Mucosa of descending colon (tissue), 3 donors: ENCODE measurements around the gene GGTLC1. TPM values are rescaled to one million over a fixed set of nuclear protein-coding genes. Genes with fewer than 3 reads are reported as not detected.
A peak's percentile ranks its signal among the peaks of the same experiment; 100 is the strongest.

ENCODE experiments used
- ATAC-seq: fragments of 200-7000 bp; cut with Tn5 transposase; one replicate; pipeline ENCODE4 v1.9.1; 2020; ENCODE audit warnings: mild to moderate bottlenecking, moderate library complexity
- DNase-seq, 3 donors: peaks; one replicate each; pipeline ENCODE4 v3.0.0-alpha.2; 2020
- H3K36me3 ChIP-seq: fragments of 200-600 bp; one replicate; pipeline ENCODE4 v1.8.0; 2021; ENCODE audit warnings: low read depth, mild to moderate bottlenecking
- H3K4me1 ChIP-seq: fragments of 200-600 bp; one replicate; pipeline ENCODE4 v1.8.0; 2021; ENCODE audit warnings: low read depth, mild to moderate bottlenecking
- H3K4me3 ChIP-seq: fragments of 200-600 bp; one replicate; pipeline ENCODE4 v1.8.0; 2021; ENCODE audit warnings: mild to moderate bottlenecking
- H3K9me3 ChIP-seq: fragments of 200-600 bp; one replicate; pipeline ENCODE4 v1.8.0; 2021; ENCODE audit warnings: mild to moderate bottlenecking
- CTCF ChIP-seq: fragments of 200-600 bp; IDR thresholded peaks from one replicate; pipeline ENCODE4 v1.8.0; 2022; ENCODE audit warnings: antibody characterized with exemption, mild to moderate bottlenecking
- intact Hi-C, 2 donors: fragments of 100-400 bp; cut with DNase I in 1 of 2; cut with micrococcal nuclease in 1 of 2; formaldehyde crosslinking; loops; one replicate each; pipeline versions ENCODE4 v1.11.0 to v1.11.1; 2022; cut with DNase I, micrococcal nuclease
- long read RNA-seq, 2 donors: library from polyadenylated mRNA; unstranded; transcript quantifications; one replicate each; pipeline ENCODE4 v2.0.0, GENCODE V29; 2019 to 2021
- total RNA-seq, 3 donors: library from RNA; stranded (reverse); fragmentation: NEBNext Ultra II Directional in 2 of 3; extraction: Animal tissue kit (Norgen Biotek cat#: 25700) in 2 of 3; gene quantifications; one replicate each; pipeline versions ENCODE4 v1.2.1 to v1.2.4, GENCODE V29; 2021 to 2023
- donor health status: DM: no; HTN: no; CAD: no; lungs with moderate emphysema.
- donor health status: DM: no; HTN: no; CAD: no.
- donor health status: DM: no; HTN: yes; CAD: no.

The GGTLC1 gene
- total RNA-seq, result under 1 TPM in 1 of 3 donors, not detected in 2; 0.32 TPM
- long read RNA-seq, donor 1, result 0 reads
- long read RNA-seq, donor 2, result 0 reads

GRCh38 chr20:23988561-23988960 is at the start of gene GGTLC1:
Gene GGTLC1 (minus strand): TSS chr20:23988779. CDS start chr20:23986611, 2,168 bp downstream.
- TF ChIP-seq CTCF, result no peak
- DNase-seq (no peak), ATAC-seq (no peak)
- Histone ChIP-seq H3K36me3 (no peaks in the 10 kb centered on the region), H3K4me3 (no peak within 1 kb of the TSS), H3K4me1 (no peaks in the 10 kb centered on the region), H3K9me3 (no peaks in the 10 kb centered on the region)
- intact Hi-C loops, result no loop called here

GRCh38 chr20:24034820-24035219 is 46.2 kb upstream of the GGTLC1 start:
- Histone ChIP-seq H3K9me3 (no peaks in the 10 kb centered on the region), H3K4me3 (no peak overlapping the region), H3K36me3 (no peaks in the 10 kb centered on the region), H3K4me1 (no peaks in the 10 kb centered on the region)
- intact Hi-C loops, result no loop called here
- no peak for DNase-seq
- no peak for ATAC-seq
- TF ChIP-seq CTCF, result no peak

- Histone ChIP-seq H3K36me3 (no peaks in the 10 kb centered on the region), H3K4me3 (no peak overlapping the region), H3K4me1 (no peaks in the 10 kb centered on the region), H3K9me3 (no peaks in the 10 kb centered on the region)
- intact Hi-C loops, result no loop called here
- DNase-seq (no peak), ATAC-seq (no peak)
- TF ChIP-seq CTCF, result no peak
Observed at GRCh38 chr20:24033565-24033964, 45.0 kb upstream of the GGTLC1 start.

GRCh38 chr20:24033151-24033550 is 44.6 kb upstream of the GGTLC1 start:
- H3K4me1 ChIP-seq, result no peaks in the 10 kb centered on the region
- no peak for ATAC-seq
- no peak for TF ChIP-seq CTCF
- H3K4me3 ChIP-seq, result no peak overlapping the region
- DNase-seq, result no peak
- H3K9me3 ChIP-seq, result no peaks in the 10 kb centered on the region
- H3K36me3 ChIP-seq, result no peaks in the 10 kb centered on the region
- intact Hi-C loops, result no loop called here

GRCh38 chr20:24032400-24032898 is 43.9 kb upstream of the GGTLC1 start:
- ATAC-seq (no peak), DNase-seq (no peak)
- H3K9me3 ChIP-seq, result no peaks in the 10 kb centered on the region
- intact Hi-C loops, result no loop called here
- TF ChIP-seq CTCF, result no peak
- H3K4me3 ChIP-seq, result no peak overlapping the region
- H3K36me3 ChIP-seq, result no peaks in the 10 kb centered on the region
- no peaks in the 10 kb centered on the region for H3K4me1 ChIP-seq

- H3K4me3 ChIP-seq, result no peak overlapping the region
- H3K4me1 ChIP-seq, result no peaks in the 10 kb centered on the region
- no peaks in the 10 kb centered on the region for H3K9me3 ChIP-seq
- TF ChIP-seq CTCF, result no peak
- H3K36me3 ChIP-seq, result no peaks in the 10 kb centered on the region
- DNase-seq (peak; percentile 42 to 73 (median 52)), ATAC-seq (peak; percentile 77)
- intact Hi-C loops, result no loop called here
Observed at GRCh38 chr20:24027229-24027628, 38.6 kb upstream of the GGTLC1 start.
